HG03045 (cell line): Measurements from ENCODE around the gene PRMT7.
"Not testable (repeated sequence)": the region's sequence is repeated elsewhere in the genome, so short reads cannot be mapped to it uniquely, and the experiment has no call there.

ENCODE experiments used
- ATAC-seq: cut with Tn5 transposase; IDR thresholded peaks from one replicate; pipeline ENCODE4 v1.9.1; 2021; ENCODE audit warnings: mild to moderate bottlenecking, moderate library complexity; ENCODE audit not compliant: unreplicated experiment

PRMT7 gene

DNA sequence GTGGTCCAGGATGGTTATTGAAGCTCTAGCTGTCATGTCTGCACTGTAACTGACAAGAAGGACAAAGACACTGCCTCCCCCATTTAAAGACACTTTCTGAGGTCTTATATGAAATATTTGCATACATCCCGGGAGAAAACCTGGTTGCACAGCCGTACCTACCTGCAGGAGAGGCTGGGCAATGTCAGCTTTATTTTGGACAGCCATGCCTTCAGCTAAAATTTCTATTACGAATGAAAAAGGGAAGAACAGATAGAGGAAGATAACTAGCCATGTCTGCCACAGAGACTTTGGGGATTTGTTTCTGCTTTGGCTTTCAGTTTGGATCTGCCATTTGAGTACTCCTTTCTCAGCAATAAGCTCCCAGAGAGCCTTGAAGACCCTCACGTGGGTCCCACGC, 27.5 kb upstream of the PRMT7 start:
- no peak for ATAC-seq

DNA sequence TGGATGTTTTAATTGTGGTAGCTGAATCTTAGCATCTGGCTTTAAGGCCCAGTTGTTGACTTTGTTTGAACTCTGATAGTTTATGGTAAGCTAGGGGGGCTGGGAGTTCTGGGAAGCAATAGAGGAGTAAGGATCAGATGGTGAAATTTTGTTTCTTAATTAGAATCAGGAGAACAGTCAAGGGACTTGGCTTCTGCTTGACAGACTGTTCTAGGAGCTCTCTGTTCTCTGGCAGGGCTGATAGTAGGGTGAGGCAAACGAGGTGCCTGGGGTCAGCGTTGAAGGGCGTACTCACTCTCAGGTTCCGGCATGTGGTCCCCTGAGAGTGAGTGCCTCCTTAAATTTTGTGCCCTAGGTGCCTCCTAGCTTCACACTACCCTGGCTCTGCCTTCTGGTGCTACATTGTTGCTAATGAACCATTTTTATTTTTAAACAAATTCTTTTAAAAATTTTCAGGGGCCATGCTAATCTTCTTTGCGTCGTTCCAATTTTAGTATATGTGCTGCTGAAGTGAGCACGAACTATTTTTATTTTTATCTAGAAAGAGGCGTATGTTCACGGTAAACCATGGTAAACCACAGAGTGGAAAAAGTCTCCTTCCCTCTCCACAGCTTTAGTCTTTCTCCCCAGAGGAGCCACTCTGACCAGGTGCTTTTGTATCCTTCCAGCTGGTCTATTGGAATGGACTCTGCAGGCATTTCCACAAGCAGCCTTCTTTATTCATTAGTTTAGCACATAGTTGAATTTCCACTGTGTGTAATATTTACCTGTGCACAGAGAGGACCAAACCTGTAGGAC, 26.8 kb upstream of the PRMT7 start:
- peak; percentile 47 for ATAC-seq

DNA sequence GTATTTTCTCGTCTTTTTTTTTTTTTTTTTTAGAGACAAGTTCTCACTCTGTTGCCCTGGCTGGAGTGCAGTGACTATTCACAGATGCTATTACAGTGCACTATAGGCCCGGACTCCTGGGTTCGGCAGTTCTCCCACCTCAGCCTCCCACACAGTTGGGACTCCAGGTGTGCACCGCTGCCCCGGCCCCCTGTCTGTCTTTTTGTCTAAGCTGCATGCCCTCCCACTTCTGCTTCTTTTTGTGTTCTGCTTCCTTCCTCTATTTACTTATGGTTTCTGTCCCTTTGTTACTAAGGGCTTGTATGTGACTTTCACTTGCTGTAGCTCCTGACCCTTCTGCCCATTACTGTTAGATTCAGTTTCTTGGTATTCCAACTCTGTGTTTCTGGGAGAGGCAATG, 26.0 kb upstream of the PRMT7 start:
- ATAC-seq, result no peak

DNA sequence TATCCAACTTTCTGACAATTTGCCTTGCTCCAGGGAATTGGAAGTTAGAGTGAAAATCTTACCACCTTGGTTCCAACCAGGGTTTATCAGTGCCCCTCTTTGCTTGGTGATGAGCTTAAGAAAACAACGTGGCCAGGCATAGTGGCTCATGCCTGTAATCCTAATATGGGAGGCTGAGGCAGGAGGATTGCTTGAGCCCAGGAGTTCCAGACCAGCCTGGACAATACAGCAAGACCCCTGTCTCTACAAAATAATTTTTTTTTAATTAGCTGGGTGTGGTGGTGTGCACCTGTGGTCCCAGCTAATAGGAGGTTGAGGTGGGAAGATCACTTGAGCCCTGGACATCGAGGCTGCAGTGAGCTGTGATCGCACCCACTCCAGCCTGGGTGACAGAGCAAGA, 25.1 kb upstream of the PRMT7 start:
- no peak for ATAC-seq

DNA sequence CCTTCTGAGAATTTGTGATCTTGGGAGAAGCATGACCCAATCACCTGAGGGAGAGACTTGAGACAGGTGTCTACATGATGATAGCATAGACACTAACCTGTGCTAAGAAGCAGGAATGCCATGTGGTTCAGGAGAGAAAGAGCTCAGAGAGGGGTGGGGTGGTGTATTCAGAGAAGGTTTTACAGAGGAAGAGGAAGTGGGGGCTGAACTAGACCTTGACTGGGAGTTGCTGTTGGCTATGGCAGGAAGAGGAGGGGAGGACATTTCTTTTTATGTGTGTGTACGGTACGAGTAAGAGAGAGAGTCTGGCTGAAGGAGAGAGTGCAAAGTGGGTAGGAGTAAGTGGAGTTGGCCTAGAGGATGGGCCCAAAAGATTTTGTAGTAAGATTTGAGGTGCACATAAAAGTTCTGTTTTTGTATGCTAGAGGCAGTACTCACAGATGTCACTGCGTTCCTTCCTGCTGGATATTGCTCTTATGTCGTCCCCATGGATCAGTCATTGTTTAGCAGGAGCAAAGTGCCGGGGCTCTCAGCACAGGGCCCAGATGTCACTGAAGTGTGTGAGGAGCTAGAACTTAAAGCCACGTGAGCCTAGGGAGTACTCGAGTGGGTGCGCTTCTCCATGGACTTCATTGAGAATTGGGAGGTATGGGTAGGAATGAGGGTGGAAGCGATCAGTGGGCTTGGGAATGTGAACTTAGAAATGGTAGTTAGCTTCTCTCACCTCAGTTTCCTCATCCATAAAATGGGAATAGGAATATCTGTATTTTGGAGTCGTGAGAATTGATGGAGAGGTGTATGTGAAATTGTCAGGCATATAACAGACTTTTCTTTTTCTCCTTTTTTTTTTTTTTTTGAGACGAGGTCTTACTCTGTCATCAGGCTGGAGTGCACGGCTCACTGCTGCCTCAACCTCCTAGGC, 24.4 kb upstream of the PRMT7 start:
- ATAC-seq, result no peak

DNA sequence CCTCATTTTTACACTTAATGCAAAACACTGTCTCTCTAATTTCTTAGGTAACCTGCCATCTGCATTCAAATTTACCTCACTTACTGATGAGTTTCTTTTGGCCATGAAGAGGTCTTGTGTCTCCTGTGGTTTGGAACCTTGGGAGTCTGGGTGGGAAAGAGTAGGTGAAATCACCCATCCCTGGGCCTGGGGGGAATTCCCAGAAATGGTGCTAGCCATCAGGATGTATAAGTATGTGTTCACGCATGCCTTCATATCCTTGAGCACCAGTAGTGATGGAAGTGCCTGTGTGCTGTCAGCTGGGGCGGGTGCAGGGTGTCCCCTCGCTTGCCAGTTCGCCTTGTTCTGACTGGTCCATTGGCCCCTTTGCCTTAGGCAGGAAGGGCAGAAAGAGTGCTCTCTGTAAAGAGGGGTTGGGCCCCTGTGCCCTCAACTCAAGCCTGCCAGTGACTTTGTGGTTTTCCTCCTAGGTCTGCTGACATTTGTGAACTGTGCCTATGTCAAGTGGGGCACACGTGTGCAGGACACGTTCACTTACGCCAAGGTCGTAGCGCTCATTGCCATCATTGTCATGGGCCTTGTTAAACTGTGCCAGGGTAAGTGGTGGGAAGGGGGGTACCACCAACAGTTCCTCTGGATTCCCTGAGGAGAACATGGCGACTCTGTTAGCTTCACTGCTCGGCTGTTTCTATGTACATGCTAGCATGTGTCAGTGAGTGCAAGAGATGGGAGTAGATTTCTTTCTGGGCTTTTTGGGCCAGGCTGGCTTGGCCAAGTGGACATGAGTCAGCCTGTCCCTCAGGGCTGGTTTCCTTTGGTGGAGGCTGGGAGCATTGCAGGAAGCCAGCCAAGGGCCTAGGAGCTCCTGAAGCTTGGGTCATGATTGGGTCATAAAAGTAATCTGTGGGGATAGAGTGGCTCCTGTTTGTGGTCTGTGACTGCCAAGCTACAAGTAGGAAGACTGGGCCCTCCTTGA, 23.3 kb upstream of the PRMT7 start:
- ATAC-seq, result no peak

DNA sequence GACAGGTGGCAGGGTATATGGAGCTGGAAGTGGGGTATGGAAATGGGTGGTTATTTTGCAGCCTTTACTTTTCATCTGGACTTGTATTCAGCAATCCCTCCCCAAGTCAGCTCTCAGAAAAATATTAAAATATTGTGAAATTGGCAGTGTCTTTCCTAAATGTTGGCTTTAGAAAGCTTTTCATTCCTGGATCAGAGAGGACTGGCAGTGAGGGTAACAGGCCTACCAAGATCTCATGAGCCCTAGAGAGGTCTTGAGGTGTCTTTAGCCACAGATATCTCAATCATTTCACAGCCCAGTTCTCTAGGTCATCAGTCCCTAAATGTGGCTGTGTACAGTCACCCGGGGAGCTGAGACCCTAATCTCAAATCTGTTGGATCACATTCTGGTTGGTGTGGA, 22.6 kb upstream of the PRMT7 start:
- no peak for ATAC-seq

DNA sequence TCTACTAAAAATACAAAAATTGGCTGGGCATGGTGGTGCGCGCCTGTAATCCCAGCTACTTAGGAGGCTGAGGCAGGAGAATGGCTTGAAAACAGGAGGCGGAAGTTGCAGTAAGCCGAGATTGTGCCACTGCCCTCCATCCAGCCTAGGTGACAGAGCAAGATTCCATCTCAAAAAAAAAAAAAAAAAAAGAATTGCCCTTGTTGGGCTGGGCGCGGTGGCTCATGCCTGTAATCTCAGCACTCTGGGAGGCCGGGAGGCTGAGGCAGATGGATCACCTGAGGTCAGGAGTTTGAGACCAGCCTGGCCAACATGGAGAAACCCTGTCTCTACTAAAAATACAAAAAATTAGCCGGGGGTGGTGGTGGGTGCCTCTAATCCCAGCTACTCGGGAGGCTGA, 22.0 kb upstream of the PRMT7 start:
- not testable (repeated sequence) for ATAC-seq

DNA sequence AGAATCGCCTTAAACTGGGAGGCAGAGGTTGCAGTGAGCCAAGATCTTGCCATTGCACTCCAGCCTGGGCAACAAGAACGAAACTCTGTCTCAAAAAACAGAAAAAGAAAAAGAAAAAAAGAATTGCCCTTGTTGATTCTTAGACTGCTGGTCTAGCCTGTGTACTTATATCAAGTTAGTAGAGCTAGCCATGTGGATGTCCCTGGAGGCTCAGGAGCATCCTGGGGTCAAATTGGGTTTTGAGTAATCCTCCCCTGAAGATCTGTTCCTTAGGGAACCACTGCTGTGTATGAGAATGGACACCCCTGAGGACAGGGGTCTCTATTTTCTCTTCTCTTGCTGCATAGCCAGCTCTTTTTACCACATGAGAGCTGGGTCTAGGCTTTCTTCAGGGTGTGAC, 21.6 kb upstream of the PRMT7 start:
- ATAC-seq, result no peak

DNA sequence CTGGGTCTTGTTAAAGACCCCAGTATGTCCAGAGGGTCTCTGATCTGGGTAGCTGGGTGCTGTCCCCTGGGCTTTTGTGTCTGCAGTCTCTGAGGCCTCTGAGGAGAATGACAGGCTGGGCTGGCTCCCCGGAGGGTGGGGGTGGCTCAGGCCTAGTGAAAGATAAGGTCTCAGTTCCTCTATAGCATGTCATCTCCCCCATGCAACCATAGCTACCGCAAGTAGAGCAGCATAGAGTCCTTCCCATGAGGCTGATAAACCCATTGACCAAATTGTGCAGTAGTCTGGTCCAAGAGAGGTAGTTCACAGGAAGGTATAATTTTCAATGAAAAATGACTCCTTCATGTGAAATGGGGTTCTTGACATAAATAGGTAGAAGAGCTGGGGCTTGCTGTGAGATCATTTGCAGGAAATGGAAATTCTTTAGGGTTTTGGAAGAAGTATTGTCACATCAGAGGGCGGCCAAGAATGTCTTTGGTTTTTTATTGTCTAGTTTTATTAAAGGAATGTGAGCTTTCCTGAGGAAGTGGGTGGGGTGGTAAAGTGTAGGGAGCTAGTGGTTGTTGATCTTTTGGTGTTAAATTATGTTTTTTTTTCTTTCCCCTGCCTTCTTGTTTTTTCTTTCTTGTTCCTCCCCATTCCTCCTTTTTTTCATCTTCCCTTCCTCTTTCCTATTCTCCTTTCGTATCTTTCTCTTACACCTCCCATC, 21.0 kb upstream of the PRMT7 start:
- peak; percentile 76 for ATAC-seq

DNA sequence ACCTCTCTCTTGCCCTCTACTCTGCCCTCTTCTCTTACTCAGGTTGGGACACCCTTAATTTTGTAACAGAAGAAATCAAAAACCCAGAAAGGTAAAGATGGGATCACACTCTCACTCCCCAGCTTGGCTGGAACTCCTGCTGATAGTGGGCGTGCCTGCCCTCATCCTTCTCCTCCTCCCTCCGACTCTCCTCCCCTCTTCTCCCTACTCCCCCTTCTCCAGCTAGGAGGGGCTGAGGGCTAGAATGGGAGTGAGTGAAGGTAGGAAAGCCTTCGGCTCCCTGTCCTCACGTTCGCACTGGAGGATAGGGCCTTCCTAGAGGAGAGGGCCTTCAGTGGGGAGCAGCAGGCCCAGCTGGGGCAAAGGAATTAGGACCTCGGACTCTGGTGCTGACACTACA, 20.4 kb upstream of the PRMT7 start:
- ATAC-seq, result no peak

DNA sequence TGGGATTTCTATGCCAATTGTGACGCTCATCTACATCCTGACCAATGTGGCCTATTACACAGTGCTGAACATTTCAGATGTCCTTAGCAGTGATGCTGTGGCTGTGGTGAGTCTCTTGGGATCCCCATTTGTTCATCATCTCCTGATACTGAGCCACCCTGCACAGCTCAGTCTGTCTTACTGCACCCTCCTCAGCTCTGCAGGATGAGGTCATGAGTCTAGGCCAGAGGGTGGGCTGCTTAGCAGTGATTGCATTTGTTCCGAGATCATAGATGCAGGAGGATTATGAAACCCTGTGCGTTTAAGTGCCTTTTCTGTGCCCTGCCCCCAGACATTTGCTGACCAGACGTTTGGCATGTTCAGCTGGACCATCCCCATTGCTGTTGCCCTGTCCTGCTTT, 19.6 kb upstream of the PRMT7 start:
- no peak for ATAC-seq

DNA sequence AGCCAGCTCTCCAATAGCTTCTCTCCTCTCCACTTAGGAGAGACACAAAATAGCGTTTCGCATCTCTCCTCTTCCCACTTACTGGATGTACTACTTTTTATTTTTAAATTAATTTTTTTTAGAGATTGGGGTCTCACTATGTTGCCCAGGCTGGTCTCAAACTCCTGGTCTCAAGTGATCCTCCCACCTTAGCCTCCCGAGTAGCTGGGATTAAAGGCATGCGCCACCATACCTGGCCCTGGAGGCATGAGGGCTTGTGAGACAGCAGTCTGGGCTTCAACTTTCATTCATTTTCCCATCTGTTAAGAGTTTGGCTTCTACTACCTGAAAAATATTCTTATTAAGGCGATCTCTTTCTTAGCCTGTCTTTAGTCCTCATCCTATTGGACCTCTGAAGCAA, 18.4 kb upstream of the PRMT7 start:
- ATAC-seq, result no peak

DNA sequence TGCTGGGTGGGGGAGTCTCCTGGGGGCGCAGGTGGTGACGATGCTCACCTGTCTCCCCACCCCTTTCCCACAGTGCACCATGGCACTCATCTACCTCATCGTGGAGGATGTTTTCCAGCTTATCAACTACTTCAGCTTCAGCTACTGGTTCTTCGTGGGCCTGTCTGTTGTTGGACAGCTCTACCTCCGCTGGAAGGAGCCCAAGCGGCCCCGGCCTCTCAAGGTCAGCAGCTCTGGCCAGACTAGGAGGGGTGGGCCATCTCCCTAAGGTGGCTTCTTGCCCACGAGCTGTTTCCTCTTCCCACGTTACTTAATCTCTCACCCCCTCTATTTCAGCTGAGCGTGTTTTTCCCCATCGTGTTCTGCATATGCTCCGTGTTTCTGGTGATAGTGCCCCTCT, 14.5 kb upstream of the PRMT7 start:
- no peak for ATAC-seq

DNA sequence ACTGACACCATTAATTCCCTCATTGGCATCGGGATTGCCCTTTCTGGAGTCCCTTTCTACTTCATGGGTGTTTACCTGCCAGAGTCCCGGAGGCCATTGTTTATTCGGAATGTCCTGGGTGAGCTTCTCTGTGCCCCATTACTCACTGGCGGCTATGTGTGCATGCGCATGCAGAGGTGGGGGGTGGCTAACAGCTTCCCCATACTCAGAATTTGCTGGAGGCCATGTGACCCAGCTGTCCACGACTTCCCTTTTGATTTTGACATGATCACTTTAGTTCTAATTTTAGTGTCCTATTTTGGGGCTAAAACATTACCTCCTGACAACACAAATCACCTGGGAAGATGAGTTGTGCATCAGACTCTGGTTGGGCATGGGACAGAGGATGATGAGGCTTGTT, 14.1 kb upstream of the PRMT7 start:
- ATAC-seq, result no peak

DNA sequence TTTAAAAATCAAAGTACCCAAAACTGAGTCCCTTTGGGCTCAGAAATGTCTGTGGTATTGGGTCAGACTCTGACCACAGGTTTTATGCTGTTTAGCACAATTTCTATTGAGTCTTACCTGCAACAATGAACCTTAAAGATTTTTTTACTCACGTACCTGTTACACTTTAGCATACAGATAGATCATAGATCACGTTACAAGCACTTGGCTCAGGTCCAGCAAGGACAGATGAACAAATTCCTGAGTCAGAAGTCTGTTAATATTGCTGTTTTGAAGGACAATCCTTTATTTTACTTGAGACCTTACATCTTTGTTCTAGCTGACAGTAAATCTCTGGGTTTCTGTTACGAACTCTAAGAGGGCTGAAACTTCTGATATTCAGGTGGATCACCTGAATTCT, 12.9 kb upstream of the PRMT7 start:
- ATAC-seq, result no peak

DNA sequence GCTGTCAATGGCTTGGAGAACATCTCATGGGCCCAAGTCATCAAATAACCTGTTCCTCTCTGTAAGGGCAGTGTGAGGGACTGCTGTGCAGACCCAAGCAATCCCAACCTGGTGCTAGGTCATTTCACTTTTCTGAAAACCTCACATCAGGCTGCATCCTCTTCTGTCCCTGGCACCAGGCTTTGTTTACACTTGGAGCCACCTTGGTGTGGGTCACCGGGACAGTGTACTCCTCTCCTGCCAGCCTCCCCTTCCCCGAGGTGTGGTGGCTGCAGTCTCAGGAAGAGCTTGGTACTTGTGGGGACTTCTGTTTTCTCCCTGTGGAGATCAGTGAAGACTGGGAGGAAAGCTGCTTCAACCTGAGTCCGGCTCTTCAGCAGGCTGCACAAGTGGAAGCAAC, 12.5 kb upstream of the PRMT7 start:
- ATAC-seq, result no peak

DNA sequence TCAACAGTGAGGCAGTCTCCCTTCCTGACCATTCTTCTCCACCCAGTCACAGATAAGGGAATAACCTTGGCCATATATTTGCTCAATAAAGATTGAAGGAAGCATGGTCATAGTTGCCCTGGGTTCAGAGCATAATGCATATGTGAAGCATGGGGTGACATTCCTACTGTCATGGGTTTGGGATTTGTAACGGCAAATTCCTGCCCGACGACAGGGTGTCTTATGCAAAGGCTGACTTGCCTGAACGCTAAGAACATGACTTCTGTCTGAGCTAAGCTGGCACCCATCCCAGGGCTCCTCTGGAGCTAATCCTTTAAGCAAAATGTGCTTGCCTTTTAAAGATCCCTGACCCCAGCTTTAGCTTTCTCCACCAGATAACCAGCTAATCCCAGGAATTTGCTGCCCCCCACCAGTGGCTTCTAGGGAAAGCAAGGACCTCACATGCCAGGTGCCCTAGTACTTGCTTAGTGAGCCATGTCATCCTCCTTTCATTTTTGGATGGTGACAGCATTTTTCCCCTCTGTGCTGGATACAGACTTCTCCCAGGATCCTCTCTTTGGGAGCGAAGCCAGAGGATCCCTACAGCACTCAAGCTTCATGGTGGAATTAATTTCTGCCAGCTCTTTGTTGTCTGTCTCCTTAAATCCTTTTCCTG, 11.8 kb upstream of the PRMT7 start:
- no peak for ATAC-seq

DNA sequence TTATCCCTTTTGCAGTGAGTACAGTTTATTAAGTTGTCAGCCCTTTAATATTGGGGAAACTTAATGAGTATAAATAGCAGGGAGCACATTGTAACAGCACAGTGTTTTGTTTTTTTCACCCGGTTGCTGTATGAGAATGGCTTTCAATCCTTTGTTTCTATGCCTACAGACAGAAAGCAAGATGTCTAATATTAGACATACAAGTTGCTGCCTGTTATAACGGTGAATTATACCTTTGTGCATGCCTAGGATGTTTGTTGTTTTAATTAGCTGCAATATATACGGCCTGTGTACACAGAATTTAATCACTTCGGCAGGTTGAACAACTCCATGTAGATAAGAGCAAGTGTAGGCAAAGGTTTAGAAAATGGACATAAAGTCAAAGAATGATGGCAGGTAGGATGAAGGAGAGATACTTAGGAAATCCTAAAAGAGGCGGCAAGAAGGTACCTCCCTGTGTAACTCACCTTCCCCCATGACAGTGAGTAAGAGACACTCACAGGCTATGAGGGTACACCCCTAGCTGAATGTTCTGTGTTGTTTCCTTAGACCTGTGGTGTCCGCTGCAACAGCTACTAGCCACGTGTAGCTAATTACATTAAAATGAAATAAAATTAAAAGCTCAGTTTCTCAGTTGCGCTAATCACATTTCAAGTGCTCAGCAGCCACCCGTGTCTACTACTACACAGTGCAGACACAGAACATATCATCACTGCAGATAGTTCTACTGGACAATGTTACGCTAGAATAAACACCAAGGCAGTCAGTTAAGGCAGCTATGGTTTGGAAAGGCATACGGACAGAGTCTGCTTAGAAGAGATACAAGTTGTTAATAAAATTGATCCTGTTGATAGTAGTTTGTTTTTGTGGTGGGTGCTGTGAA, 11.0 kb upstream of the PRMT7 start:
- ATAC-seq, result no peak
